ENCODE results near the gene HSPA9. TPM values are rescaled to one million over a fixed set of nuclear protein-coding genes. Genes with fewer than 3 reads are reported as not detected.
A peak's percentile ranks its signal among the peaks of the same experiment; 100 is the strongest.
"Not testable (repeated sequence)": the region's sequence is repeated elsewhere in the genome, so short reads cannot be mapped to it uniquely, and the experiment has no call there.

HSPA9 gene
- total RNA-seq, 1 donor from 2014 or later = 311 TPM

DNA sequence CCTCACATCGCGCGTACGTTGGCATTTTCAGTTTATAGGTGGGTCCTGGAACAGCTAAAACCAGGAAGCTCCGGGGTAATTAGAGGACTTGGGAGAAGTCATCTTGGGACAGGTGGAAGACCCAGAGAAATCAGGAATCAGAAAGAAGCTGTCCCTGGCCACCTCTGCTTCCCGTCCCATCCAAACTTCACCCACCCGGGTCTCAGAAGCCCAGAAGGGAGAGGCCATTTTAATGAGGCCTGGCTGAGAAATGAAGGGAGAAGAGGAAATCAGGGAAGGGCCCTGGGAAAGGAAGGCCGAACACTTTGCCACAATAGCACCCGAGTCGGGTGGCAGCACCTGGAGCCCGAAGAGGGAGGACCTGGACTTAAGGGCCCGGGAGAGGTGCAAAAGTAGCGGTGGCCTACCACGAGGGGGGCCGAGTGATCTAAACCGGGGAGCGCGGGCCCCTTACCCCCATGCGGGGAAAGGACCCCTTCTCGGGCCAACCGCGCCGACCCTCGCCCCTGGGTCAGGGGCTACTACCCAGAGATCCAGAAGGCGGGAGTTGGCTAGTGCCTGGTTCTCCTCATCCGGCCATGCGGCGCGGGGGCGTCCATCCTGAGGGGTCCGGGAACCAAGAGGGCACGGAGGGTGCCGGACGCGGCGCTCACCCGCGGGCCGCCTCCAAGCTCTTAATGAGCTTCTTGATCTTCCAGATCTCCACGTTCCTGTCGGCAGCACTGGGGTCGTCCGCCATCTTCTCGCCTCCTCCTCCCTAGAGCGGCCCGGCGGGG is 32.8 kb downstream of the HSPA9 start:
- DNase-seq (no peak), ATAC-seq (no peak)
- intact Hi-C loops (cut with micrococcal nuclease) = no loop called here

DNA sequence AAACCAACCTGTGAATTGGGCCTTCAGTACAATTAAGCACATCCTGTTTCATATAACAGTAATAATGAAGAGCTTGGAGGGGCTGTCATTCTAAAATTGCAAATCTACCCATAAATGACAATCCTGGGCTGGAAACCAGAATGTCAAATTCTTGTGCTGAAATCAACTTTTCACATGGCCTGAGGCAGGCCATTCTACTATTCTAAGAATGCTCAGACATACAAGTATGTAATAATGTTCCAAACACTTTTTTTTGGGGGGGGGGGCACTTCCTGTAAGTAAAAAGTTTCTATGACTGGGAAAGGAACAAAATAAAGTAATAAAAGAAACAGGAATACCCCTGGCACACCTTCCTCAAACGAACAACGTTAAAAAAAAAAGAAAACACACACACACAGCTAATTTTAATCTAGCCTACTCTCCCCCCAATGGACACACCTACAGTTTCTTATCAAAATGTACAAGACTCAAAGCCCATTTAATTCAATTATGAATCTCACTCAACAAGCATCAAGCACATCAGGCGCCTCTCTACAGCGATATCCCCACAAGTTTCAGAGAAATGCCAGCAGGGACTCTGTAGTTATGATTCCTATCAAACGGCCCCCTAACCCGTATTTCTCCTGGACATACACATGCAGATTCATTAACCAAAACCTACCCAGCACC is 33.6 kb downstream of the HSPA9 start:
- no peak for ATAC-seq
- intact Hi-C loops (cut with micrococcal nuclease) = no loop called here
- no peak for DNase-seq

DNA sequence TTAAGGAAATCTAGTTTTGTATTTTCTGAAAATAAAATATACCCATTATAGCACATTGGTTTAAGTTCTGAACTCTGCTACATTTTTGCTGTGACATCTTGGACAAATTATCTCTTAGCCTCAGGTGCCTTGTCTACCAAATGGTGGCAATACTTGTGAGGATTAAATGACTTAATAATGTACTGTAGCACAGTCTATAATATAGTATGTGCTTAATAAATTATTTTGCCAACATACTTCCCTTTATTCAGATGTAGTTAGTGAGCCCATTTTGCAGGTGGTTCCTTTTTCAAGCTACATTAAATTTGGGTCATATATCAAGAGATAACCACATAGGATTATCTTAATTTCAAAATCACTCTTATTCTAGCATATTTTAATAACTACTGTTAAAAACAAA is 35.4 kb downstream of the HSPA9 start:
- no peak for DNase-seq
- no peak for ATAC-seq
- intact Hi-C loops (cut with micrococcal nuclease) = no loop called here

DNA sequence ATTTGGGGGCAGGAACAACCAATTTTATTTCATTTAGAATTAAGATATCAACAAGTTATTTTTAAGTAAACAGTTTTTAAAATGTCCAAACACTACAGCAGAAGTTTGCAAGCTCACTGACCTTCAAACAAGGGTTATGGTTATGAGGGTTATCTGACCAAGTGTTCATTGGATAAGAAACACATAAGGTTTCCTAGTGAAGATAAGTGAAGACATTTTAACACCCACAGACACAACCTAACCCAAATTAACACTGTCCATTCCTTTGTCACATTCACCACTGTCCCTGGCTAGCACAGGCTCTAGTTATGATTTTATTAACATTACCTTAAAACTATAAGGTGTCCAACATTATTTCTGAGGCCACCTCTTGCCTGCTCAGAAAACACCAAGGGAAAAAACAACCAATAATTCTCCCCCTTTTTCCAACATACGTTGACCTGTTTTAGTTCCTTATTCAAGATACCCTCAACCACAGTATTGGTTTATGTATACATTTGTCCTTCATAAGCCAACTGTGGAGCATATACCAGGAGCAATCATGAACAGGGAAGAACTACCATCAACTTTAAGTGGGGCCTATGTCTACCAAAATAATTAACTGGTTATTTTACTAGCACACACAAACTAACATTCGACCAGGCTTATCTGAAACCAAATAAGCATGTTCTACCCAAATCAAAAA is 36.1 kb downstream of the HSPA9 start:
- ATAC-seq (no peak), DNase-seq (no peak)
- intact Hi-C loops (cut with micrococcal nuclease) = no loop called here

- intact Hi-C loops (cut with micrococcal nuclease) = no loop called here
- ATAC-seq = peak; percentile 24
- DNase-seq = no peak
Measured at GRCh38 chr5:138536665-138537315, 38.4 kb downstream of the HSPA9 start.

DNA sequence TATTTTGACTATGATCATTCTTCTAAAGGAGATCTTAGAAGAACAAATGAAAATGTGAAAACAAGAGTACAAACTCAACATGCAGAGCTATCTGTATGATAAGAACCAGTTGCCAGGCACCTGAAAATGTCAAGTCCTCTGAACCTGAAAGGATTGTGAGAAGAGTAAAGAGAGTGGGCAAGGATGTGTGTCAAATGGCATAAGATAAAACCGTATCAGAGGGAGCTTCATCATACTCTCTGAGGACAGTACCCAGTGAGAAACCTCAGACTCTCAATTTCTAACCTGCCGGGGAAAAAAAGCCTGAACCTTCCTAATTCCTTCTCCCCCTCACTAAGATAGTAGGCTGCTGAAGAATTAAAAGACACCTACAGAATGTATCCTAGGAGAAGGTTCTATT is 39.0 kb downstream of the HSPA9 start:
- ATAC-seq = peak; percentile 20
- intact Hi-C loops (cut with micrococcal nuclease) = no loop called here
- no peak for DNase-seq

DNA sequence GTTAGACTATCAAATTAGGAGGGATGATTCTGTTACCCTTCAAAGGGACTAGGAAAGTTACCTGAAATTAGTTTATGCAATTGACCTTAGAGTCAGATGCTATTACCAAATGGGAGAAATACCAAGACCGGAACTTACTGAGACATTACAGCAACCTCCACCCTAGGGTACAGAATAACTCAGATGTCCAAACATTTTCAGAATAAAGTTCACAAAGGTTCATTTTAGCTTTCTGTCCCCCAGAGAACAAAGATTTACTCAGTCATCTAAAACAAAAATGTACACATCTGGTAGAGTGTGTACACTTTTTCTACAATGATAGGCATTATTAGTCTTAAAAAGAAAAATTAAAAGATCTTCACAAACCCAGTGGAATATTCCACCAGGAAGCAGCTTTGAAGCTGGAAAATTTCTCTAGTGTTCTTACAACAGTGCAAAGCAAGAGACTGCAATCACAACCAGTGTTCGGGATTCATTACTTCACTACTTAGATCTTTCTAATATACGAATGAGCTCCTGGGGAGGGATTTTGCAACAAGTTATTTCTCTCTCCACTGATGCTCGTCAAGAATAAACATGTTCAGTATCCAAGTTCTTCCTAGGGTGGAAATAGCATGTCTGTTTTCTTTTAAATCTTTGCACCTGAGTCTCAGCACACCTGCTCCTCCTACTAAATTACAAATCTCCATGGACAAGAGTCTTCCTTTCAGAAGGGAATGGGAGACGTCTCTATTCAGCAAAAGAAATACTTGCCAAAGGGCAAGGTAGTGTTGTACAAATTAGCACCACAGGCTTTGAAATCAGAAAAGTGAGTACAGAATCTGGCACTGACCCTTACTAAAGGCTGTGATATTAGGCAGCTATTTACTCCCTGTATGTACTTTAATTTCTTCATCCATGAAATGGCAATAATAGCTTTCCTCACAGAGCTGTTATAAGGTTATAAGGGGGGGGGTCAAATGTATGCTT is 40.9 kb downstream of the HSPA9 start:
- intact Hi-C loops (cut with micrococcal nuclease) = no loop called here
- DNase-seq (no peak), ATAC-seq (no peak)

GRCh38 chr5:138529812-138530211 is 45.4 kb downstream of the HSPA9 start:
- no peak for ATAC-seq
- no peak for DNase-seq
- intact Hi-C loops (cut with micrococcal nuclease) = no loop called here

DNA sequence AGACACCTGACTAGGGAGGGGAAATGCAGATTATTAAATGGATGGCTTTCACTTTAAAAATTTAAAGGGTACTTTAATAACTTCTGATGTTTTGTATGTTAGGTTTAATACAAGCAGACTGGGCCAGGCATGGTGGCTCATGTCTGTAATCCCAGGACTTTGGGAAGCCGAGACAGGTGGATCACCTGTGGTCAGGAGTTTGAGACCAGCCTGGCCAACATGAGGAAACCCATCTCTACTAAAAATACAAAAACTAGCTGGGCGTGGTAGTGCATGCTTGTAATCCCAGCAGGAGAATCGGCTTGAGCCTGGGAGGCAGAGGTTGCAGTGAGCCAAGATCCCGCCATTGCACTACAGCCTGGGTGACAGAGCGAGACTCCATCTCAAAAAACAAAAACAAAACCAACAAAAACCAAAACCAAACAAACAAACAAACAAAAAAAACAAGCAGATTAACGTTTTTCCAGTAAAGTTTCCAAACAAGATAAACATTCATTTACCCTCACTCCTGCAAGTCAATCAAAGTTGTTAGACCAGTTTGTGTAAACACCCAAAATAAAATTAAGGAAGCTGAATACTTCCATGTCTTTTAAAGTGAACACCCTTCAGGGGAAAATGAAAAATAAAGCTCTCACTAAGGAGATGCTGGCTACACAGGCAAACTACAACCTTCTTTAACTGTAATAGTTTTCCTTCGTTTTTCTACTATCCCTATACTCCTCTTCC is 46.3 kb downstream of the HSPA9 start:
- ATAC-seq = no peak
- intact Hi-C loops (cut with micrococcal nuclease) = no loop called here
- DNase-seq = no peak

GRCh38 chr5:138528208-138528607 is 47.0 kb downstream of the HSPA9 start:
- intact Hi-C loops (cut with micrococcal nuclease) = no loop called here
- ATAC-seq (no peak), DNase-seq (no peak)

GRCh38 chr5:138527170-138527569 is 48.0 kb downstream of the HSPA9 start:
- intact Hi-C loops (cut with micrococcal nuclease) = no loop called here
- no peak for ATAC-seq

DNA sequence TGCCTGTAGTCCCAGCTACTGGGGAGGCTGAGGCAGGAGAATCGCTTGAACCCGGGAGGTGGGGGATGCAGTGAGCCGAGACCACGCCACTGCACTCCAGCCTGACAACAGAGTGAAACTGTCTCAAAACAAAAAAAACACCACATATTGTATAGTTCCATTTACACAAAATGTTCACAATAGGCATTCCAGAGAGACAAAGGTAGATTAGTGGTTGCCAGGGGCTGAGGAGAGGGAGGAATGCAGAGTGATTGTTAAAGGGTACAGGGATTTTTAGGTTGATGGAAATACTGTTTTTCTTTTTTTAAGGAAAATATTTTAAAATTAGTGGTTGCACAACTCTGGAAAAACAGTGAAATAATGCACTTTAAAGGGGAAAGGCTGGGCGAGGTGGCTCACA is 51.8 kb downstream of the HSPA9 start:
- ATAC-seq (no peak), DNase-seq (no peak)
- intact Hi-C loops (cut with micrococcal nuclease) = no loop called here

More at GRCh38 chr5:138527170-138527569, 48.0 kb downstream of the HSPA9 start:
- no peak for DNase-seq

- no peak for ATAC-seq
- intact Hi-C loops (cut with micrococcal nuclease) = no loop called here
- no peak for DNase-seq
Measured at GRCh38 chr5:138520971-138521370, 54.2 kb downstream of the HSPA9 start.

- ATAC-seq = no peak
- no peak for DNase-seq
- intact Hi-C loops (cut with micrococcal nuclease) = no loop called here
Measured at GRCh38 chr5:138517437-138517836, 57.8 kb downstream of the HSPA9 start.

- intact Hi-C loops (cut with micrococcal nuclease) = no loop called here
- no peak for DNase-seq
- ATAC-seq = no peak
Measured at GRCh38 chr5:138515556-138516245, 59.5 kb downstream of the HSPA9 start.

- no peak for DNase-seq
- intact Hi-C loops (cut with micrococcal nuclease) = no loop called here
- no peak for ATAC-seq
Measured at GRCh38 chr5:138514021-138514420, 61.2 kb downstream of the HSPA9 start.

DNA sequence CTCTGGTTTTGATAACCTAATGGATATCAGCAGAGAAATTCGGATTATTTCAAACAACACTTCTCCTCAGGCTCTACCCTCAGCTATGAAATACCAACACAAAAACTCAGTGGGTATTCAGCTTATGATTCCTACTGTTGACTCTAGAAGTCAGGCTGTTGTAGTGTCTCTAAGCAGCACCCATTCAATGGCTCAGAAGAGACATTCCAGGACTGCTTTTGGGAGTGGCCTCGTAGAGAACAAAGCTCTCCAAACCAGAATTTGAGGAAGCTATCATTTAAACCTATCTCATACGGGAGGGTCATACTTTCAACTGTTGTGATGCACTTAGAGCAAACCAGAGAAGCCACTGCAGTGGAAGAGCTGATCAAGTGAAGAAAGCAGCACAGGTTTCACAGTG is 66.2 kb downstream of the HSPA9 start:
- intact Hi-C loops (cut with micrococcal nuclease) = no loop called here
- ATAC-seq (no peak), DNase-seq (no peak)

DNA sequence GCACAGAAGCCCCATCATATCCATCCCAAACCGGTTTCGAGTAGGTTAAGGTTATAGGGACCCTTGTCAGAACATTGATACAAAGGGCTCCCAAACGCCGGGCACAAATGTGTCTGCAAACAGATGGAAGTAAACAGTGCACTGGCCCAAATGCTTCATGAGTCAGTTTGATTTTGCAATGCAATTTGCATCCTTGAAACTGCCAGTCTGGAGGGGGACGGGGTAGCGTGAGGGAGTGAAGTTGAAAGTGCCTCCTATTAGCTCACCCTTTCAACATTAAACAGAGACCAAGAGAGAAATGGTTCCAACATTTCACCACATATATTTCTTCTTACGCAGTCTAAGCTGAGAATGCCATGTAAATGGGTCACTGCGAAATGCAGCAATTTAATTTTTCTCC is 67.7 kb downstream of the HSPA9 start:
- ATAC-seq; DNase-seq; intact Hi-C loops (cut with micrococcal nuclease): not testable (repeated sequence)
